ENCODE measurements around the gene LRIF1. TPM values are rescaled to one million over a fixed set of nuclear protein-coding genes. Genes with fewer than 3 reads are reported as not detected.

The LRIF1 gene
- total RNA-seq, 1 donor from 2014 or later = 28.4 TPM

GRCh38 chr1:110961902-110962301 lies 1.8 kb downstream of the LRIF1 start:
- H3K79me2 ChIP-seq (ENCODE audit: low read depth) = peaks cover 46% of the 10 kb centered on the region
- H4K20me1 ChIP-seq (ENCODE audit: low read depth) = no peaks in the 10 kb centered on the region
- peaks cover 3% of the 10 kb centered on the region for H3K27me3 ChIP-seq
- H3K4me1 Mint-ChIP-seq = no peaks in the 10 kb centered on the region
- no peaks in the 10 kb centered on the region for H3K4me1 ChIP-seq
- H3K4me3 Mint-ChIP-seq = no peak overlapping the region
- peaks cover 30% of the 10 kb centered on the region for H3K9me3 Mint-ChIP-seq
- DNase-seq (ENCODE audit: low spot score) = no peak
- no peak overlapping the region for H3K27ac Mint-ChIP-seq
- H3K4me3 ChIP-seq = peak overlapping the region; percentile 58
- H3K4me2 ChIP-seq = peak overlapping the region; percentile 70
- peaks cover 4% of the 10 kb centered on the region for H3K9me3 ChIP-seq (ENCODE audit: low read depth)
- peaks cover 13% of the 10 kb centered on the region for H3K36me3 Mint-ChIP-seq
- no peak overlapping the region for H3K9ac ChIP-seq
- H3F3A ChIP-seq (ENCODE audit: low read depth) = peaks cover 20% of the 10 kb centered on the region
- TF ChIP-seq CTCF (IDR thresholded peaks at IDR 0.05) (no peak), EZH2 (IDR thresholded peaks at IDR 0.05) (no peak), EZH2phosphoT487 (IDR thresholded peaks at IDR 0.05) (no peak)
- H3K27me3 Mint-ChIP-seq (ENCODE audit: insufficient read depth, low read depth) = no peaks in the 10 kb centered on the region
- no peak overlapping the region for H2AFZ ChIP-seq (replicated peaks)
- H3K27ac ChIP-seq = no peak overlapping the region
- H3K36me3 ChIP-seq = no peaks in the 10 kb centered on the region

GRCh38 chr1:110960777-110961420 lies 2.8 kb downstream of the LRIF1 start:
- Histone ChIP-seq H3K4me2 (no peak overlapping the region), H3K9ac (no peak overlapping the region), H3K9me3 (ENCODE audit: low read depth) (peaks cover 4% of the 10 kb centered on the region), H2AFZ (replicated peaks) (no peak overlapping the region), H3K27me3 (no peaks in the 10 kb centered on the region), H4K20me1 (ENCODE audit: low read depth) (no peaks in the 10 kb centered on the region), H3K27ac (no peak overlapping the region), H3K36me3 (no peaks in the 10 kb centered on the region), H3F3A (ENCODE audit: low read depth) (peaks cover 20% of the 10 kb centered on the region), H3K4me1 (no peaks in the 10 kb centered on the region), H3K79me2 (ENCODE audit: low read depth) (peaks cover 46% of the 10 kb centered on the region), H3K4me3 (peak overlapping the region; percentile 58)
- Mint-ChIP-seq H3K27ac (no peak overlapping the region), H3K36me3 (peaks cover 13% of the 10 kb centered on the region), H3K27me3 (ENCODE audit: insufficient read depth, low read depth) (no peaks in the 10 kb centered on the region), H3K4me1 (no peaks in the 10 kb centered on the region), H3K9me3 (peaks cover 30% of the 10 kb centered on the region), H3K4me3 (no peak overlapping the region)
- TF ChIP-seq CTCF (IDR thresholded peaks at IDR 0.05) (no peak), EZH2phosphoT487 (IDR thresholded peaks at IDR 0.05) (no peak), EZH2 (IDR thresholded peaks at IDR 0.05) (no peak)
- no peak for DNase-seq (ENCODE audit: low spot score)

GRCh38 chr1:110957798-110958197 lies 5.9 kb downstream of the LRIF1 start:
- no peaks in the 10 kb centered on the region for H3K27me3 ChIP-seq
- peaks cover 43% of the 10 kb centered on the region for H3K79me2 ChIP-seq (ENCODE audit: low read depth)
- H4K20me1 ChIP-seq (ENCODE audit: low read depth) = no peaks in the 10 kb centered on the region
- H3K27ac Mint-ChIP-seq = no peak overlapping the region
- no peak for DNase-seq (ENCODE audit: low spot score)
- no peak overlapping the region for H3K4me3 Mint-ChIP-seq
- no peaks in the 10 kb centered on the region for H3K36me3 ChIP-seq
- TF ChIP-seq EZH2 (IDR thresholded peaks at IDR 0.05) (no peak), CTCF (IDR thresholded peaks at IDR 0.05) (no peak), EZH2phosphoT487 (IDR thresholded peaks at IDR 0.05) (no peak)
- no peak overlapping the region for H3K4me2 ChIP-seq
- H3K9me3 ChIP-seq (ENCODE audit: low read depth) = peaks cover 4% of the 10 kb centered on the region
- no peak overlapping the region for H2AFZ ChIP-seq (replicated peaks)
- peaks cover 5% of the 10 kb centered on the region for H3F3A ChIP-seq (ENCODE audit: low read depth)
- H3K27ac ChIP-seq = no peak overlapping the region
- H3K4me3 ChIP-seq = no peak overlapping the region
- no peak overlapping the region for H3K9ac ChIP-seq
- no peaks in the 10 kb centered on the region for H3K4me1 Mint-ChIP-seq
- H3K27me3 Mint-ChIP-seq (ENCODE audit: insufficient read depth, low read depth) = no peaks in the 10 kb centered on the region
- H3K36me3 Mint-ChIP-seq = peaks cover 12% of the 10 kb centered on the region
- no peaks in the 10 kb centered on the region for H3K4me1 ChIP-seq
- peaks cover 17% of the 10 kb centered on the region for H3K9me3 Mint-ChIP-seq
